SK-N-SH (cell line): Measurements from ENCODE around the gene ABCF3. TPM values are rescaled to one million over a fixed set of nuclear protein-coding genes. Genes with fewer than 3 reads are reported as not detected.
A peak's percentile ranks its signal among the peaks of the same experiment; 100 is the strongest.

ENCODE experiments used
- CTCF ChIA-PET: fragments of 300-600, 350-600 bp; formaldehyde crosslinking; extraction: SDS; loops from one replicate; lab custom pipeline; 2021; lab: Yijun Ruan, JAX
- POLR2A ChIA-PET: fragments of 350-600 bp; sonication (Branson Sonifier 250); formaldehyde crosslinking; extraction: SDS; loops from one replicate; lab custom pipeline; 2020; ENCODE audit warnings: antibody characterized with exemption, inconsistent platforms; lab: Yijun Ruan, JAX
- DNase-seq: peaks from one replicate; pipeline ENCODE4 v3.0.0; 2012
- H2AFZ ChIP-seq: fragments of 200-600 bp; sonication (generic); 2 replicates; pipeline ENCODE4 v1.8.1; 2016; ENCODE audit warnings: antibody characterized with exemption, mild to moderate bottlenecking, low read depth
- H3F3A ChIP-seq: fragments of 200-600 bp; sonication (generic); replicated peaks from 2 replicates; pipeline ENCODE3; 2016; ENCODE audit warnings: antibody characterized with exemption, mild to moderate bottlenecking; ENCODE audit not compliant: insufficient read depth
- H3K27ac ChIP-seq, 2 experiments: fragments of 200-500 bp in 1 of 2; fragments of 200-600 bp in 1 of 2; sonication (Bioruptor generic) in 1 of 2; sonication (generic), shearing (Covaris generic) in 1 of 2; 2 replicates each; pipeline versions ENCODE4 v1.5.1 to v1.6.1; 2014 to 2016; ENCODE audit warnings: low read depth in 2 of 2, inconsistent platforms in 1 of 2, low read length in 1 of 2, mild to moderate bottlenecking in 1 of 2, mixed read lengths in 1 of 2
- H3K27me3 ChIP-seq: fragments of 200-600 bp; sonication (generic), shearing (Covaris generic); 2 replicates; pipeline ENCODE4 v1.6.1; 2016; ENCODE audit warnings: mixed run types; ENCODE audit not compliant: insufficient read depth
- H3K36me3 ChIP-seq, 2 experiments: fragments of 200-500 bp in 1 of 2; fragments of 200-600 bp in 1 of 2; sonication (Bioruptor generic) in 1 of 2; sonication (generic) in 1 of 2; replicated peaks in 1 of 2; 2 replicates each; pipeline versions ENCODE3 to v1.5.1; 2014 to 2016; ENCODE audit warnings: low read length in 1 of 2, mild to moderate bottlenecking in 1 of 2; ENCODE audit not compliant: insufficient read depth in 2 of 2, control insufficient read depth in 1 of 2
- H3K4me1 ChIP-seq, 2 experiments: fragments of 200-500 bp in 1 of 2; fragments of 200-600 bp in 1 of 2; sonication (Bioruptor generic) in 1 of 2; sonication (generic), shearing (Covaris generic) in 1 of 2; 2 replicates each; pipeline versions ENCODE4 v1.5.1 to v1.6.1; 2014 to 2016; ENCODE audit warnings: low read depth in 1 of 2, low read length in 1 of 2, mixed run types in 1 of 2; ENCODE audit not compliant: insufficient read depth in 2 of 2, control insufficient read depth in 1 of 2
- H3K4me2 ChIP-seq: fragments of 200-600 bp; sonication (generic), shearing (Covaris generic); 2 replicates; pipeline ENCODE4 v1.6.1; 2017; ENCODE audit warnings: mixed run types
- H3K4me3 ChIP-seq, 2 experiments: fragments of 200-500 bp in 1 of 2; fragments of 200-600 bp in 1 of 2; sonication (Bioruptor generic) in 1 of 2; sonication (generic), shearing (Covaris generic) in 1 of 2; 2 replicates each; pipeline versions ENCODE4 v1.5.1 to v1.8.1; 2014 to 2016; ENCODE audit warnings: low read depth in 2 of 2, inconsistent platforms in 1 of 2, low read length in 1 of 2, mild to moderate bottlenecking in 1 of 2, mixed read lengths in 1 of 2, moderate library complexity in 1 of 2
- H3K79me2 ChIP-seq: fragments of 200-600 bp; sonication (generic); 2 replicates; pipeline ENCODE4 v1.8.1; 2017; ENCODE audit warnings: mild to moderate bottlenecking; ENCODE audit not compliant: insufficient read depth
- H3K9ac ChIP-seq: fragments of 200-600 bp; sonication (generic); 2 replicates; pipeline ENCODE4 v1.6.1; 2017; ENCODE audit warnings: mixed run types
- H3K9me2 ChIP-seq: fragments of 200-600 bp; sonication (generic); 2 replicates; pipeline ENCODE4 v1.6.1; 2017; ENCODE audit warnings: mixed run types
- H3K9me3 ChIP-seq: fragments of 200-600 bp; sonication (generic); 2 replicates; pipeline ENCODE4 v1.6.1; 2017; ENCODE audit warnings: mixed run types, mild to moderate bottlenecking, moderate library complexity
- H4K20me1 ChIP-seq: fragments of 200-600 bp; sonication (generic); 2 replicates; pipeline ENCODE4 v1.6.1; 2017; ENCODE audit warnings: mild to moderate bottlenecking, mixed run types; ENCODE audit not compliant: insufficient read depth
- ELF1 ChIP-seq: IDR thresholded peaks from 2 replicates; pipeline ENCODE4 v1.4.0; 2012
- EP300 ChIP-seq, 2 experiments: IDR thresholded peaks; 2 replicates each; pipeline versions ENCODE4 v1.4.0 to v1.6.1; 2012; ENCODE audit warnings: borderline replicate concordance in 1 of 2, low read depth in 1 of 2, low read length in 1 of 2
- FOXJ3 ChIP-seq: sonication (generic); formaldehyde crosslinking; IDR thresholded peaks from 2 replicates; pipeline ENCODE4 v1.5.1; 2020; ENCODE audit warnings: mild to moderate bottlenecking, missing genetic modification reagents
- GABPA ChIP-seq: IDR thresholded peaks from 2 replicates; pipeline ENCODE4 v1.4.0; 2012; ENCODE audit warnings: low read depth, mild to moderate bottlenecking
- GATA2 ChIP-seq: sonication (generic); formaldehyde crosslinking; IDR thresholded peaks from 2 replicates; pipeline ENCODE4 v1.5.0; 2020; ENCODE audit warnings: mild to moderate bottlenecking, missing genetic modification reagents
- MAX ChIP-seq: IDR thresholded peaks from 2 replicates; pipeline ENCODE4 v1.4.0; 2012; ENCODE audit warnings: low read depth
- MEF2A ChIP-seq: IDR thresholded peaks from 2 replicates; pipeline ENCODE4 v1.4.0; 2012; ENCODE audit warnings: low read depth, borderline replicate concordance
- MXI1 ChIP-seq: IDR thresholded peaks from 2 replicates; pipeline ENCODE4 v1.6.1; 2012; ENCODE audit warnings: mild to moderate bottlenecking, low read depth, low read length, improper control_type of control experiment
- NFIC ChIP-seq: IDR thresholded peaks from 2 replicates; pipeline ENCODE4 v1.4.0; 2012; ENCODE audit warnings: borderline replicate concordance
- NRF1 ChIP-seq: IDR thresholded peaks from 2 replicates; pipeline ENCODE4 v1.6.1; 2012; ENCODE audit warnings: low read depth, mild to moderate bottlenecking, low read length
- PBX3 ChIP-seq: IDR thresholded peaks from 2 replicates; pipeline ENCODE4; 2012
- POLR2AphosphoS5 ChIP-seq: IDR thresholded peaks from 2 replicates; pipeline ENCODE4 v1.6.1; 2012; ENCODE audit warnings: low read depth, low read length
- RAD21 ChIP-seq: IDR thresholded peaks from 2 replicates; pipeline ENCODE4 v1.6.1; 2012; ENCODE audit warnings: mild to moderate bottlenecking, low read length
- RXRA ChIP-seq: IDR thresholded peaks from 2 replicates; pipeline ENCODE4 v1.4.0; 2012; ENCODE audit warnings: low read depth, mild to moderate bottlenecking, borderline replicate concordance
- SIN3A ChIP-seq: IDR thresholded peaks from 2 replicates; pipeline ENCODE4 v1.6.1; 2012; ENCODE audit warnings: low read depth, mild to moderate bottlenecking, low read length, moderate library complexity, borderline replicate concordance
- SMC3 ChIP-seq: IDR thresholded peaks from 2 replicates; pipeline ENCODE4 v1.6.1; 2012; ENCODE audit warnings: low read depth, low read length, improper control_type of control experiment
- USF2 ChIP-seq: fragments of 150-350 bp; IDR thresholded peaks from 2 replicates; pipeline ENCODE4 v1.6.1; 2017; ENCODE audit warnings: antibody characterized with exemption, low read length, low read depth, borderline replicate concordance
- ZBTB33 ChIP-seq: IDR thresholded peaks from 2 replicates; pipeline ENCODE4 v1.4.0; 2012; ENCODE audit warnings: low read depth, borderline replicate concordance
- WGBS: methylation state at CpG from one replicate; pipeline ENCODE4 v1.1.6; 2017; ENCODE audit warnings: low lambda C conversion rate; 5-methylcytosine and 5-hydroxymethylcytosine counted together
- polyA plus RNA-seq, 3 experiments: library from polyadenylated mRNA; depleted of rRNA; stranded (reverse); fragments of >200 nt; gene quantifications; 2 replicates each; pipeline ENCODE4 v1.2.3, GENCODE V29; 2012

Gene ABCF3
- polyA plus RNA-seq, 1 of the 3 experiments (the other 2 are of a cell fraction) = 55.6 TPM

- no peak for TF ChIP-seq USF2
- TF ChIP-seq RAD21 = no peak
- TF ChIP-seq EP300 (IDR thresholded peaks at IDR 0.05; ENCODE audit: borderline replicate concordance in 1 of 2, low read depth in 1 of 2, low read length in 1 of 2) = no peak
- TF ChIP-seq FOXJ3 (CRISPR knock-in tag) = no peak
- TF ChIP-seq MAX = no peak
- TF ChIP-seq ELF1 = no peak
- no peak for TF ChIP-seq PBX3
- TF ChIP-seq, all 33 proteins: peak for 0
Measured at GRCh38 chr3:184177331-184177731, 8.7 kb upstream of the ABCF3 start (continued).

GRCh38 chr3:184177767-184178306, 8.2 kb upstream of the ABCF3 start:
- TF ChIP-seq POLR2AphosphoS5 (no peak), GABPA (no peak), GATA2 (CRISPR knock-in tag) (no peak), RXRA (no peak), SMC3 (no peak), NFIC (no peak), ZBTB33 (no peak), MXI1 (no peak), SIN3A (no peak), NRF1 (no peak), PBX3 (no peak), MEF2A (no peak)
- TF ChIP-seq, all 33 proteins: peak for 0
- no peak overlapping the region for H2AFZ ChIP-seq
- H3K9me3 ChIP-seq = no peaks in the 10 kb centered on the region
- 95% methylated on average over 10 of the region's 14 CpGs for WGBS
- H3K4me3 ChIP-seq = no peak overlapping the region
- peaks cover 56% of the 10 kb centered on the region for H3K79me2 ChIP-seq
- peaks cover 28% of the 10 kb centered on the region for H4K20me1 ChIP-seq
- peaks cover 54 to 63% of the 10 kb centered on the region in 2 experiments for H3K36me3 ChIP-seq
- H3K4me1 ChIP-seq = peaks cover 26 to 29% of the 10 kb centered on the region in 2 experiments
- no peaks in the 10 kb centered on the region for H3K9me2 ChIP-seq
- CTCF ChIA-PET = interaction anchor here (0.5 to 7.0 kb wide), 5 partner anchors 8 to 259 kb away, joined by 3 to 30 read pairs (median 6); partner anchors contain the start of genes ABCF3 and EEF1AKMT4
- peak overlapping the region in 1 of 2 experiments; percentile 86; a peak in 1 of 4 replicates for H3K27ac ChIP-seq
- peak overlapping the region; percentile 89 for H3K4me2 ChIP-seq
- no peak overlapping the region; the same call in 1 of the 2 replicates for H3K9ac ChIP-seq
- no peak for DNase-seq
- H3F3A ChIP-seq = peaks cover 38% of the 10 kb centered on the region
- POLR2A ChIA-PET = no interaction called here
- no peaks in the 10 kb centered on the region for H3K27me3 ChIP-seq
